SKM-1 (cell line): Measurements from ENCODE around the gene PHF21A.

Experiments
- DNase-seq: peaks from one replicate; lab custom pipeline; 2025; ENCODE audit not compliant: unreplicated experiment; lab: John Stamatoyannopoulos, UW

Gene PHF21A

GRCh38 chr11:46121301-46121723 lies at the start of gene PHF21A:
Gene PHF21A (minus strand): TSS chr11:46121454. CDS start chr11:46084219, 37,235 bp downstream.
- DNase-seq = peak; percentile 72

GRCh38 chr11:46170797-46171196 lies 49.5 kb upstream of the PHF21A start:
- DNase-seq = no peak

GRCh38 chr11:46162700-46163099 lies 41.4 kb upstream of the PHF21A start:
- no peak for DNase-seq

DNA sequence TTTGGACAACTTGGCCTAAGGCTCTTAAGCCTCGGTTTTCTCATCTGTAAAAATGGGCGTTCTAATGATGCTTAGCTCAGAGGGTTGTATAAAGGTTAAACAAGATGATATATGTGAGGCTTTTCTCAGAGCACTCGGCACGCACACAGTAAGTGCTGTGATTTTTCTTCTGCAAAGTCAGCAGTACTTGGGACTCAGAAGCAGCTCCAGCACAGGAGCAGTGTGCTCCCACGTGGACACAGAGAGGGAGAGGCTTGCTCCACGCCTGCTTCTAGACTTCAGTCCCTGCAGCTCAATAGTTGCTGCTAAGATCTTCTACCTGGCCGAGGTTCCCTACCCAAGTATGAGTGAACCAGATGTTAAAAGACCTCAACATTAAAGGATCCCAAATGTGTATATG lies 39.9 kb upstream of the PHF21A start:
- DNase-seq = no peak

GRCh38 chr11:46160100-46160499 lies 38.8 kb upstream of the PHF21A start:
- DNase-seq = no peak

GRCh38 chr11:46159680-46160079 lies 38.4 kb upstream of the PHF21A start:
- DNase-seq = no peak

GRCh38 chr11:46149826-46150225 lies 28.6 kb upstream of the PHF21A start:
- no peak for DNase-seq

- DNase-seq = no peak
Measured at GRCh38 chr11:46149342-46149741, 28.1 kb upstream of the PHF21A start.

- no peak for DNase-seq
Measured at GRCh38 chr11:46144741-46145140, 23.5 kb upstream of the PHF21A start.

- no peak for DNase-seq
Measured at GRCh38 chr11:46143049-46143806, 22.0 kb upstream of the PHF21A start.

DNA sequence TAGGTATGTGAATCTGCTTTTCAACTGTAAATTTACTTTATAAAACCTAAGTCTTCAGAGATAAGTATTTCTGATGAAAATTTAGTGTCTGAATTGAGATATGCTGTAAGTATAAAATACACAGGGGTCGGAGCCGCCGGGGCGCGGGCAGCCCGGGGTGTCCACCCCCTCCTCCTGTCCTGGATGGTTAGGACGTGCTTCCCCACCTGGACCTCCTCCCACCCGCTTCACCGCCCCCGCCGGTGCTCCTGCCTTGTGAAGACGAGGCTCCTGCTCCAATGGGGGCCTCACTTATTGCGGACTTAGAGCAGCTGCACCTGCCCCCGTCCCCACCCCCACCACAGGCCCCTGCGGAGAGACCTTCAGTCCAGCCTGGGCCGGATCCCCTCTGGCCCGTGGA lies 21.3 kb upstream of the PHF21A start:
- DNase-seq = no peak

DNA sequence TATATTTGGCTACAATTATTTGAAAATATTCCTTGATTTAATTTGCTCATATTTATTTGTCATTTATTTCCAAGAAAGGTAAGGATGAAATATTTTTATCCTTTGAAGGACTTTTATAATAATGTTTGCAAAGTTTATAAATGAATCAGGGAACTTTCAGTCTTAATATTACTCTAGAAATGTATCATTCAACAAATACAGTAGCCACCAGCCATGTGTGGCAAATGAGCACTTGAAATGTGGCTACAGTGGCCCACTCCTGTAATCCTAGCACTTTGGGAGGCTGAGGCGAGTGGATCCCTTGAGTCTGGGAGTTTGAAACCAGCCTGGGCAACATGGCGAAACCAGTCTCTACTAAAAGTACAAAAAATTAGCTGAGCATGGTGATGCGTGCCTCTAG lies 20.3 kb upstream of the PHF21A start:
- no peak for DNase-seq

DNA sequence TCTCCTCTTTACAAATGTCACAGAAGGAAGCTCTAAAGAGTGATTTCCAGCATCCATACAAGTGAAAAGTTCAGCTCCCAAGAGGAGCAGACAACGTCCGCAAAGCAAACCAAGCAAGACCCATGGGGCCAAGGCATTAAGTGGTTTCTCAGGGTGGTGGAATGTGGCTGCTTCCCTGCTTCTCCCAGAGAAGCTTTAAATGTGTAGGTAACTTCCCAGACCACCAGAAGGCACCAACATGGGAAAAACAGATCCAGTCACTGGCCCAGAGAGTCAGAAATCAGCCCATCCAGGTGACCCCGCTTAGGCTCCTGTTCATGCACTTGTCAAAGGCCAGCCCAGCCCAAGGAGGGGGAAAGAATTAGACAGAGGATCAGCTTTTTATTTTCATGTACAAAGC lies 13.3 kb upstream of the PHF21A start:
- DNase-seq = no peak

GRCh38 chr11:46134061-46134460 lies 12.8 kb upstream of the PHF21A start:
- DNase-seq = no peak

- no peak for DNase-seq
Measured at GRCh38 chr11:46133119-46133518, 11.9 kb upstream of the PHF21A start.

- no peak for DNase-seq
Measured at GRCh38 chr11:46130286-46130940, 9.2 kb upstream of the PHF21A start.

GRCh38 chr11:46129133-46129532 lies 7.9 kb upstream of the PHF21A start:
- no peak for DNase-seq

- peak; percentile 97 for DNase-seq
Measured at GRCh38 chr11:46127150-46127638, 5.9 kb upstream of the PHF21A start.

- no peak for DNase-seq
Measured at GRCh38 chr11:46125284-46125683, 4.0 kb upstream of the PHF21A start.

DNA sequence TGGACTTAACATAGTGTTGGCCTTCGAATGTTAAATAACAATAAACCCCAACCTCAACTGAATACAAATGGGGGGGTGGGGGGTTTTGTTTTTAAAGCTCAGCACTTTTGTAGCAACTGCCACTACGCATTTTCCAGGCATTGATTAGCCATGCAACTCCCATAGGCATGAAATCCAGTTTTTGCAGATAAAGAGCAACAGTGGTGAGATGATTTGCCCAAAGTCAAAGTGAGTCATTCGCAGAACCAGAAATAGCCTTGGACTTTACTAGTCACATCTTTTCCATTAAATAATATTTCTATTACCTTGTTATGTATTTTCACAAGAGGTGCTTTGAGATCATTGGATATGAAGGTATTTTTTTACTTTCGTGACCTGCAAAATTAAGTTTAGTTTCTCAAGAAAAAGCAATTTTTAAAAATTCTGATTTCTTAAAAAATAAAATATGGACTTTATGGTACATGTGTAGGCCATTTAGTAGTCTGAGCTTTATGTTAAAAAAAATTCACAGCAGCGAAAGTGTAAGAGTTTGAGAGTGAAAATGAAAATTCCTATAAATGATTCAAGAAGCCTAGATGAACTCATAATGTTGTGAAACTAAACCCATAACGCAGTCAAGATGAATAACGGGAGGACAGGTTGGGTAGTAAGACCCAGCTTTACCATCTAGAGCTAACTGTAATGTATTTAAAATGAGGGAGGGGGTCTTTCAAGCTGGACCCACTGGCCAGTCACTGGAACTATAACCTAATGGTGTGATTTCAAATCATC lies 1.9 kb upstream of the PHF21A start:
- DNase-seq = no peak

DNA sequence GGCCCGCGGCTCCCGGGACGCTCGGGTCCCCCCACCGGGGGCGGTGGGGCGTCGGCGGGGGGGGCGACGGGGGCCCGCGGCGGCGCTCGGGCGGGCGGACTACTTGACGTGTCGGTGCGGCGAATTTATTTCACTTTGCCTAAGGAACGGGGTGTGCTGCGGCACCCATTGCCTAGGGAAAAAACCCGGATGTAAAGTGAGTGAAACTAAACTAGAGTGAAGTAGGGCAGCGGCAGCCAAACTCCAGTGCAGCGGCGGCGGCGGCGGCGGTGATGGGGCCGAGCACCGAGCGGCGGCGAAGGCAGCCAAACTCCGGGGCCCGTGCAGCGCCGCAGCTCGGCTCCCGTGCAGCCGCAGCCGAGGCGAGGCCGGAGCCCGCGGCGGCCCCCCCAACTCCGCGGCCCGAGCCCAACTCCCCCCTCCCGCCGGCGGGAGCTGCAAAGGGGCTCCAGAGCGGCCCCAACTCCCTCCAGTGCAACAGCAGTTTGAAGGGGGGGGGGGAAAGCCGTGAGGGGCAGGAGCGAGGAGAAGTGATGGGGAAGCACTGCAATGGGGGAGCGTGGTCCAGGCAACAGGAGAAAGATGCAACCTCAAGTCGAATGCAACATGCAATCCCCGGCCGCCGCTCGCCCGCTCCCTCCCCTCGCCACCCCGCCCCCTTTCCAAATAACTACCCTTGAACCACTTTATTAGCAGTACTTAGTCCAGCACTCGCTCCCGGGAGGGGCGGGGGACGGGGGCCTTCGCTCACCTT lies 647 bp upstream of the PHF21A start:
- DNase-seq = peak; percentile 66
